Right kidney (tissue), 1 donor: ENCODE results near the gene FRMD5.
"Not testable (repeated sequence)": the region's sequence is repeated elsewhere in the genome, so short reads cannot be mapped to it uniquely, and the experiment has no call there.

Experiments
- DNase-seq: peaks from one replicate; pipeline ENCODE4 v3.0.0-alpha.2; 2016

FRMD5 gene

DNA sequence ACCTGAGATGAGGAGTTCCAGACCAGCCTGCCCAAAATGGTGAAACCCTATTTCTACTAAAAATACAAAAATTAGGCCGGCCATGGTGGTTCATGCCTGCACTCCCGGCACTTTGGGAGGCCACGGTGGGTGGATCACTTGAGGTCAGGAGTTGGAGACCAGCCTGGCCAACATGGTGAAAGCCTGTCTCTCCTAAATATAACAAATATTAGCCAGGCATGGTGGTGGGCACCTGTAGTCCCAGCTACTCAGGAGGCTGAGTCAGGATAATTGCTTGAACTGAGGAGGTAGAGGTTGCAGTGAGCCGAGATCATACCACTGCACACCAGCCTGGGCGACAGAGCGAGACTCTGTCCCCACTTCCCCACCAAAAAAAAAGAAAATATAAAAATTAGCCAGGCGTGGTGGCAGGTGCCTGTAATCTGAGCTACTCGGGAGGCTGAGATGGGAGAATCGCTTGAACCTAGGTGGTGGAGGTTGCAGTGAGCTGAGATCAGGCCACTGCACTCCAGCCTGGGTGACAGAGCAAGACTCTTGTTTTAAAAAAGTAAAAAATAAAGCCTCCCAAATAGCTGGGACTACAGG lies 364.3 kb downstream of the FRMD5 start:
- not testable (repeated sequence) for DNase-seq

DNA sequence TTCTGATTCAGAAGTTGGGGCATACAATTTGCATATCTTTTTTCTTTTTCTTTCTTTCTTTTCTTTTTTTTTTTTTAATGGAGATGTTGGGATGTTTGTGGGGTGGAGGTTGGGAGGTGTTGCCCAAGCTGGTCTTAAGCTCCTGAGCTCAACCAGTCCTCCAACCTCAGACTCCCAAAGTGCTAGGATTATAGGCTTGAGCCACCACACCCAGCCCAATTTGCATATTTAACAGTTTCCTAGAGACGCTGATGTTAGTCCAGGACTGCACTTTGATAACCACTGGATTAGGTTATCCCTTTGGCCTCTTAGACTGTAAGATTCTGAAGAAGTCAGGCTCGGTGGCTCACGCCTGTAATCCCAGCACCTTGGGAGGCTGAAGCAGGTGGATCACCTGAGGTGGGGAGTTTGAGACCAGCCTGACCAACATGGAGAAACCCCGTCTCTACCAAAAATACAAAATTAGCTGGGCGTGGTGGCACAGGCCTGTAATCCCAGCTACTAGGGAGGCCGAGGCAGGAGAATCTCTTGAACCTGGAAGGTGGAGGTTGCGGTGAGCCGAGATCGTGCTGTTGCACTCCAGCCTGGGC lies 365.0 kb downstream of the FRMD5 start:
- not testable (repeated sequence) for DNase-seq

DNA sequence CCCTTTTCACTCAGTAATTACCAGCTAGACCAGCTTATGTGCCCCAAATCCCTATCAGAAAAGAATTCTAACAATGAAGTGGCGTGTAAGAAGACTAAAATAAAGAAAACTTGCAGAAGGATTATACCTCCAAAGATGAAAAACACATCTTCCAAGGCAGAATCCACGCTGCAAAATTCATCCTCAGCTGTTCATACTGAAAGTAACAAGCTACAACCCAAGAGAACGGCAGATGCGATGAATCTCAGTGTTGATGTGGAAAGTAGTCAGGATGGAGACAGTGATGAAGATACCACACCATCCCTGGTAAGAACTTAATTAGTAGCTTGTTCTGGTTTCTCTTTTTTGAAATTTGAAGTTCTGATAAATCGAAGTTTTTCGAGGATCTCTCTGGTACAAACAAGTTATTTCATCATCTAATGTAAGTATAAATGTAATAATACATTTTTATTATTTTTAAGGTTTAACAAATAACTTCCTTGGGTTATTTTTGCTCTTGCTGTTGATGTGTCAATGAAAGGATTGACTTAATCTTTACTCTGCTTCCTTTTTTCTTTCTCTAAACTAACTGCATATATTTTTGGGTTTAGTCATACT lies 366.9 kb downstream of the FRMD5 start:
- no peak for DNase-seq

DNA sequence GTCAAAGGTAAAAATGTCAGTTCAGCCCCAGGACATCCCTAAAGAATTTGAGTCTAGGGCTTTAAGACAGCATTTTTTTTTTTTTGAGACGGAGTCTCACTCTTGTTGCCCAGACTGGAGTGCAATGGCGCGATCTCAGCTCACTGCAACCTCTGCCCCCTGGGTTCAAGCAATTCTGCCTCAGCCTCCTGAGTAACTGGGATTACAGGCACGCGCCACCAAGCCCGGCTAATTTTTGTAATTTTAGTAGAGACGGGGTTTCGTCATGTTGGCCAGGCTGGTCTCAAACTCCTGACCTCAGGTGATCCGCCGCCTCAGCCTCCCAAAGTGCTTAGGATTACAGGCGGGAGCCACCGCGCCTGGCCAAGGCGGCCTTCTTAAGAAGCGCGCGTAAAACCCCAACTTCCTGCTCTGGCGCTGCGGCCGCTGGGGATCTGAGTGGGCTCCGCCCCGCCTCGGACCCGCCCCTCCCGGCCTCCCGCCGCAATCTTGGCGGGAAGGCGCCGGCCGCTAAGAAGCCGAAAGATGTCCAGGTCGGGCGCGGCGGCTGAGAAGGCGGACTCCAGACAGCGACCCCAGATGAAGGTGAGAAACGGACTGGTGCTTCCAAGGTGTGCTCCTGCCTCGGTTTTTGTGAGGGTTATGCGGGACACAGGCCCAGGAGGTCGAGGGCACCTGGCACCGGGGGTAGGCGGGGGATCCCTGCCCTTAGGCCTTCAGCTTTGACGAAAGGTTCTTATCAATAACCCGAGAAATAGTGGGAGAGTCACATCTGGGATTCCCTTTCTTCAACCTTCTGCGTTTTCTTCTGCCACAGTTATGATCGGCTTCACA lies 368.3 kb downstream of the FRMD5 start, which contains the start of gene WDR76:
WDR76 (plus strand) TSS at position 495 of the 834 bp plus-strand sequence; CDS start at position 526, 31 bp downstream.
- DNase-seq: peak; percentile 76

DNA sequence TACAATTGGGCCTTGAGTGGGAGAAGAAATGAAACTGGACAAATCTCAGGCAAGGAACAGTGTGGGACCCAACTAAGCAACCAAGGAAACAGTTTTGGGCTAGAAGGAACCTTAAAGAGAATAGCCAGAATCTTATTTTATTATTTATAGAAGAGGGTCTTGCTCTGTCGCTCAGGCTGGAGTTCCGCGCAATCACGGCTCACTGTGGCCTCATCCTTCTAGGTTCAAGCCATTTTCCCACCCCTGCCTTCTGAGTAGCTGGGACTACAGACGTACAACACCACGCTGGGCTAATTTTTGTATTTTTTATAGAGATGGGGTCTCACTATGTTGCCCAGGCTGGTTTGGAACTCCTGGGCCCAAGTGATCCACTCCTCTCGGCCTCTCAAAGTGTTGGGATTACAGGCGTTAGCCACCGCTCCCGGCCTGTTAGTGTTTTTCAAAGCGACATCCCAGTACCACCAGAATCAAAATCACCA lies 369.0 kb downstream of the FRMD5 start:
- no peak for DNase-seq

DNA sequence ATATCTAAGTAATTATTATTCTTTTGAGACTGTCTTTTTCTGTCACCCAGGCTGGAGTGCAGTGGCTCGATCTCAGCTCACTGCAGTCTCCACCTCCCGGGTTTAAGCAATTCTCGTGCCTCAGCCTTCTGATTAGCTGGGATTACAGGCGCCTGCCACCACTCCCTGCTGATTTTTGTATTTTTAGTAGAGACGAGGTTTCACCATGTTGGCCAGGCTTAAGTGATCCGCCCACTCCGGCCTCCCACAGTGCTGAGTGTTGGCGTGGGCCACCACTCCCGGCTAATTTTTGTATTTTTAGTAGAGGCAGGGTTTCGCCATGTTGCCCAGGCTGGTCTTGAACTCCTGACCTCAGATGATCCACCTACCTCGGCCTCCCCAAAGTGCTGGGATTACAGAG lies 369.8 kb downstream of the FRMD5 start:
- DNase-seq: not testable (repeated sequence)

DNA sequence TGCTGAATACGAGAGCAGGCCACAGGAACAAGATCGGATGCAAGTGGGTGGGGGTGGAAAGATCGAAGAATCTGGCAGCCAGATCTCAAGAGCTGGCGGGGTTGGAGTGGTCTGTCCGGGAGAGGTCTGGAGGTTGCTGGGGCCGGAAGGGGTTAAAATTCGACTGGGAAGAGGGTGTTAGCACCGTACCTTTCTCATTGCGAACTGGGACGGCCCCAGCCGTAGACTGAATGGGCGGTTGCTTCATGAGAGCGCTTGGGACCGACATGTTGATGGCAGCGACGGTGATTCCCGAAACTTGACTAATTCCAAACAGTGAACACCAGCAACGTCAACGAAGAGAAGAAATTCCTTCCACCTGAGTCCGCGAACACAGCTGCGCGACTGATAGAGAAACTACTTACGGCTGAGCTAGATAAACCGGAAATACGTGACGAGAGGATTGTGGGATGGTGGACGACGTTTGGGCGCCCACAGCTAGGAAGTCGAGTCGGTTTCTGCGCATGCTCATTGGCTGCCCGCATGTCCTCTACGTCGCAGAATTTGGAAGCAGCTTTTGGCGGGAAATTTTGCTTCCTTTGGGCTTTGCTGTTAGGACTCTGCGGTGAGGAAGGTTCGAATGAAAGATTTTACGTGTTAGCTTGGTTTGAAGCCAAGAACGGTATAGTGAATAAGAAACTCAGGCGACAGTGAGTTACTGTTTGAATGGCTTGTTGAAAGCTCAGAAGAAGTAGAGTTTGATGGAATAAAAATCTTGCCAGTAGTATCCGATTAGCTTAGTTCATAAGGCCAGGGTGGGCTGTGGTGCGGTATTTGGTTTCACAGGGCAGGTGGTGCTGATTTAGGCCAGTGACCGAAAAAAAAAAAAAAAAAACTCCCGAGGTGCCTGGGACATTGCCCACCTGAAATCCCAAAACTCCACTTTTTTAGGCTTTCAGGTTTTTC lies 370.5 kb downstream of the FRMD5 start, which contains the start of gene MFAP1:
MFAP1 (minus strand) TSS at position 389 of the 945 bp plus-strand sequence; CDS start at position 268, 121 bp downstream.
- peak; percentile 88 for DNase-seq

DNA sequence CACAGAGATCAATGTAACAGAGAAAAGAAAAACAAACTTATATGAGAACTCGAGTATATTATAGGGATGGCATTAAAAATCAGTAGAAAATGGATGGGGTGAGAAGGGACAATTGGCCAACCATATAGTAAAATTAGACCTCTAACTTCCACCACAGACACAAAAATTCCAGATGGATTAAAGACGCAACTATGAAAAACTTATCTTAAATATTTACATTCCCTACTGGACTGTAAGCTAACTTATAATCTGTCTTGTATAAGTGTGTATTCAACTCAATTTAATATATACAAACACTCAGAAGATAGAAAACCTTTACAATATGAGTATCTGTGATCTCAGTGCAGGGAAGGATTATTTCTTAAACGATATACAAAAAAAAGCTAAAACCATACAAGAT lies 373.6 kb downstream of the FRMD5 start:
- DNase-seq: no peak
